ENCODE measurements around the gene METTL17. TPM values are rescaled to one million over a fixed set of nuclear protein-coding genes. Genes with fewer than 3 reads are reported as not detected.

Gene METTL17
- total and polyA plus RNA-seq, 12 donors, result 66.2 to 231 (median 100) TPM

GRCh38 chr14:20970983-20971704, 18.6 kb upstream of the METTL17 start:
- WGBS, 4 donors, result 0% methylated on average over 15 to 47 of the region's 47 CpGs
- H3K4me3 ChIP-seq, result peak overlapping the region; percentile 2 to 63 (median 48)
- peak; percentile 76 to 94 (median 89) for DNase-seq
- H3K4me1 ChIP-seq (replicated peaks in 1 of 2), result peaks cover 22 to 25% of the 10 kb centered on the region in 2 donors
- no peaks in the 10 kb centered on the region for H3K27me3 ChIP-seq
- intact Hi-C loops (cut with DNase I), result loop anchor here in 1 of 2 donors (5.0 kb wide), 1 partner anchor 114 kb away; no protein-coding TSS in a partner anchor
- H3K27ac ChIP-seq, result peak overlapping the region; percentile 19 to 94 (median 89)
- no peaks in the 10 kb centered on the region for H3K36me3 ChIP-seq (replicated peaks in 1 of 2)
- no peaks in the 10 kb centered on the region for H3K9me3 ChIP-seq (replicated peaks in 1 of 3)
- TF ChIP-seq CTCF (IDR thresholded peaks at IDR 0.05), result peak; percentile 77 to 98 (median 85)
- TF ChIP-seq POLR2A (IDR thresholded peaks at IDR 0.05), result no peak

GRCh38 chr14:20971705-20972021, 18.1 kb upstream of the METTL17 start:
- Histone ChIP-seq H3K4me3 (peak overlapping the region in 1 of 4 donors; percentile 63), H3K4me1 (replicated peaks in 1 of 2) (peaks cover 22 to 25% of the 10 kb centered on the region in 2 donors), H3K9me3 (replicated peaks in 1 of 3) (no peaks in the 10 kb centered on the region), H3K27me3 (no peaks in the 10 kb centered on the region), H3K27ac (peak overlapping the region; percentile 15 to 94 (median 89)), H3K36me3 (replicated peaks in 1 of 2) (no peaks in the 10 kb centered on the region)
- DNase-seq, result peak in 5 of 7 donors; percentile 93 to 95 (median 93)
- no peak for TF ChIP-seq CTCF (IDR thresholded peaks at IDR 0.05)
- peak in 1 of 2 donors; percentile 82 for TF ChIP-seq POLR2A (IDR thresholded peaks at IDR 0.05)
- intact Hi-C loops (cut with DNase I), result loop anchor here in 1 of 2 donors (5.0 kb wide), 1 partner anchor 114 kb away; no protein-coding TSS in a partner anchor
- WGBS, 4 donors, result 0 to 7% (median 3%) methylated on average over 5 to 8 of the region's 8 CpGs

GRCh38 chr14:20973501-20973900, 16.3 kb upstream of the METTL17 start:
- intact Hi-C loops (cut with DNase I), result loop anchor here in 1 of 2 donors (5.0 kb wide), 1 partner anchor 116 kb away; no protein-coding TSS in a partner anchor
- no peaks in the 10 kb centered on the region for H3K9me3 ChIP-seq (replicated peaks in 1 of 3)
- H3K4me3 ChIP-seq, result no peak overlapping the region
- no peak for DNase-seq
- peak overlapping the region in 2 of 5 donors; percentile 84 to 94 for H3K27ac ChIP-seq
- no peaks in the 10 kb centered on the region for H3K36me3 ChIP-seq (replicated peaks in 1 of 2)
- H3K27me3 ChIP-seq, result no peaks in the 10 kb centered on the region
- 96 to 100% (median 98%) methylated on average over 3 of the region's 3 CpGs for WGBS, 4 donors
- TF ChIP-seq CTCF (IDR thresholded peaks at IDR 0.05) (no peak), POLR2A (IDR thresholded peaks at IDR 0.05) (no peak)
- peaks cover 22 to 25% of the 10 kb centered on the region in 2 donors for H3K4me1 ChIP-seq (replicated peaks in 1 of 2)

- no peak for DNase-seq
- intact Hi-C loops (cut with DNase I), result no loop called here
- peak overlapping the region in 1 of 5 donors; percentile 87 for H3K27ac ChIP-seq
- no peak overlapping the region for H3K4me3 ChIP-seq
- H3K36me3 ChIP-seq (replicated peaks in 1 of 2), result no peaks in the 10 kb centered on the region
- no peak for TF ChIP-seq POLR2A (IDR thresholded peaks at IDR 0.05)
- no peak for TF ChIP-seq CTCF (IDR thresholded peaks at IDR 0.05)
- peaks cover 15 to 25% of the 10 kb centered on the region in 2 donors for H3K4me1 ChIP-seq (replicated peaks in 1 of 2)
- no peaks in the 10 kb centered on the region for H3K27me3 ChIP-seq
- WGBS, 4 donors, result 95 to 100% (median 100%) methylated on average over 1 of the region's 1 CpG
- no peaks in the 10 kb centered on the region for H3K9me3 ChIP-seq (replicated peaks in 1 of 3)
Measured at GRCh38 chr14:20976291-20976690, 13.5 kb upstream of the METTL17 start.
